Activated naive CD8-positive, alpha-beta T cell treated with anti-CD3 and anti-CD28 coated beads, Interleukin-2, amount 50 U/mL, for 24 hours (primary cell): Measurements from ENCODE around the gene FADS1.

Experiments used
- ATAC-seq: fragments of 150-1000 bp; cut with Tn5 transposase; one replicate; pipeline ENCODE4 v1.10.0; 2021
- DNase-seq: peaks from one replicate; pipeline ENCODE4 v3.0.0; 2021
- H3K27ac Mint-ChIP-seq: one replicate; pipeline ENCODE4 v1.8.0; 2021; ENCODE audit warnings: mild to moderate bottlenecking, mixed read lengths
- H3K27me3 Mint-ChIP-seq: one replicate; pipeline ENCODE4 v1.8.0; 2021; ENCODE audit warnings: mixed read lengths
- H3K36me3 Mint-ChIP-seq: one replicate; pipeline ENCODE4 v1.8.0; 2021; ENCODE audit warnings: low read depth, mixed read lengths
- H3K4me1 Mint-ChIP-seq: one replicate; pipeline ENCODE4 v1.8.0; 2021; ENCODE audit warnings: mixed read lengths
- H3K4me3 Mint-ChIP-seq: one replicate; pipeline ENCODE4 v1.8.0; 2021; ENCODE audit warnings: mild to moderate bottlenecking, moderate library complexity, mixed read lengths
- H3K9me3 Mint-ChIP-seq: one replicate; pipeline ENCODE4 v1.8.0; 2021; ENCODE audit warnings: mixed read lengths

The FADS1 gene

GRCh38 chr11:61782841-61783240 lies 34.0 kb downstream of the FADS1 start:
- Mint-ChIP-seq H3K27me3 (peaks cover 1% of the 10 kb centered on the region), H3K27ac (no peak overlapping the region), H3K9me3 (no peaks in the 10 kb centered on the region), H3K36me3 (peaks cover 12% of the 10 kb centered on the region), H3K4me3 (no peak overlapping the region), H3K4me1 (peaks cover 10% of the 10 kb centered on the region)
- DNase-seq (no peak), ATAC-seq (no peak)

- no peak overlapping the region for H3K4me3 Mint-ChIP-seq
- ATAC-seq, result no peak
- no peak overlapping the region for H3K27ac Mint-ChIP-seq
- peaks cover 10% of the 10 kb centered on the region for H3K4me1 Mint-ChIP-seq
- peaks cover 1% of the 10 kb centered on the region for H3K27me3 Mint-ChIP-seq
- peaks cover 12% of the 10 kb centered on the region for H3K36me3 Mint-ChIP-seq
- DNase-seq, result no peak
- H3K9me3 Mint-ChIP-seq, result no peaks in the 10 kb centered on the region
Measured at GRCh38 chr11:61782299-61782698, 34.5 kb downstream of the FADS1 start.

GRCh38 chr11:61781585-61781984 lies 35.2 kb downstream of the FADS1 start:
- DNase-seq (no peak), ATAC-seq (no peak)
- Mint-ChIP-seq H3K4me3 (no peak overlapping the region), H3K9me3 (no peaks in the 10 kb centered on the region), H3K27ac (no peak overlapping the region), H3K36me3 (peaks cover 10% of the 10 kb centered on the region), H3K27me3 (peaks cover 1% of the 10 kb centered on the region), H3K4me1 (peaks cover 16% of the 10 kb centered on the region)

GRCh38 chr11:61780581-61781162 lies 36.1 kb downstream of the FADS1 start:
- ATAC-seq (no peak), DNase-seq (no peak)
- H3K27ac Mint-ChIP-seq, result no peak overlapping the region
- no peak overlapping the region for H3K4me3 Mint-ChIP-seq
- no peaks in the 10 kb centered on the region for H3K9me3 Mint-ChIP-seq
- H3K4me1 Mint-ChIP-seq, result peaks cover 18% of the 10 kb centered on the region
- H3K36me3 Mint-ChIP-seq, result peaks cover 10% of the 10 kb centered on the region
- peaks cover 1% of the 10 kb centered on the region for H3K27me3 Mint-ChIP-seq

GRCh38 chr11:61779666-61780525 lies 36.9 kb downstream of the FADS1 start:
- peaks cover 18% of the 10 kb centered on the region for H3K4me1 Mint-ChIP-seq
- no peak for DNase-seq
- H3K36me3 Mint-ChIP-seq, result peaks cover 5% of the 10 kb centered on the region
- no peaks in the 10 kb centered on the region for H3K9me3 Mint-ChIP-seq
- H3K27me3 Mint-ChIP-seq, result peaks cover 1% of the 10 kb centered on the region
- H3K4me3 Mint-ChIP-seq, result no peak overlapping the region
- ATAC-seq, result no peak
- H3K27ac Mint-ChIP-seq, result no peak overlapping the region

GRCh38 chr11:61778920-61779650 lies 37.7 kb downstream of the FADS1 start:
- H3K27me3 Mint-ChIP-seq, result peaks cover 1% of the 10 kb centered on the region
- no peaks in the 10 kb centered on the region for H3K9me3 Mint-ChIP-seq
- H3K36me3 Mint-ChIP-seq, result peaks cover 2% of the 10 kb centered on the region
- H3K27ac Mint-ChIP-seq, result no peak overlapping the region
- H3K4me1 Mint-ChIP-seq, result peaks cover 18% of the 10 kb centered on the region
- H3K4me3 Mint-ChIP-seq, result no peak overlapping the region
- DNase-seq, result no peak
- ATAC-seq, result no peak

GRCh38 chr11:61778357-61778886 lies 38.4 kb downstream of the FADS1 start:
- no peak for DNase-seq
- no peaks in the 10 kb centered on the region for H3K36me3 Mint-ChIP-seq
- H3K4me3 Mint-ChIP-seq, result no peak overlapping the region
- peaks cover 18% of the 10 kb centered on the region for H3K4me1 Mint-ChIP-seq
- H3K27me3 Mint-ChIP-seq, result peaks cover 1% of the 10 kb centered on the region
- no peak for ATAC-seq
- H3K9me3 Mint-ChIP-seq, result no peaks in the 10 kb centered on the region
- no peak overlapping the region for H3K27ac Mint-ChIP-seq

GRCh38 chr11:61777234-61778090 lies 39.3 kb downstream of the FADS1 start:
- no peak overlapping the region for H3K4me3 Mint-ChIP-seq

GRCh38 chr11:61776561-61777075 lies 40.2 kb downstream of the FADS1 start:
- H3K4me1 Mint-ChIP-seq, result peaks cover 12% of the 10 kb centered on the region
- DNase-seq (peak; percentile 78), ATAC-seq (peak; percentile 67)
- H3K9me3 Mint-ChIP-seq, result no peaks in the 10 kb centered on the region
- H3K27ac Mint-ChIP-seq, result no peak overlapping the region
- H3K4me3 Mint-ChIP-seq, result no peak overlapping the region
- H3K27me3 Mint-ChIP-seq, result peaks cover 1% of the 10 kb centered on the region
- no peaks in the 10 kb centered on the region for H3K36me3 Mint-ChIP-seq

More at GRCh38 chr11:61777234-61778090, 39.3 kb downstream of the FADS1 start:
- ATAC-seq, result peak; percentile 17
- DNase-seq, result peak; percentile 62
- Mint-ChIP-seq H3K4me1 (peaks cover 16% of the 10 kb centered on the region), H3K27ac (no peak overlapping the region), H3K9me3 (no peaks in the 10 kb centered on the region), H3K36me3 (no peaks in the 10 kb centered on the region), H3K27me3 (peaks cover 1% of the 10 kb centered on the region)

- Mint-ChIP-seq H3K36me3 (no peaks in the 10 kb centered on the region), H3K4me3 (no peak overlapping the region), H3K27me3 (peaks cover 1% of the 10 kb centered on the region), H3K9me3 (no peaks in the 10 kb centered on the region), H3K27ac (no peak overlapping the region), H3K4me1 (peaks cover 12% of the 10 kb centered on the region)
- ATAC-seq (no peak), DNase-seq (no peak)
Measured at GRCh38 chr11:61775606-61776554, 40.9 kb downstream of the FADS1 start.

- peaks cover 1% of the 10 kb centered on the region for H3K27me3 Mint-ChIP-seq
- ATAC-seq, result no peak
- no peak overlapping the region for H3K27ac Mint-ChIP-seq
- DNase-seq, result no peak
- H3K4me3 Mint-ChIP-seq, result no peak overlapping the region
- peaks cover 12% of the 10 kb centered on the region for H3K4me1 Mint-ChIP-seq
- H3K9me3 Mint-ChIP-seq, result no peaks in the 10 kb centered on the region
- H3K36me3 Mint-ChIP-seq, result no peaks in the 10 kb centered on the region
Measured at GRCh38 chr11:61775106-61775505, 41.7 kb downstream of the FADS1 start.

- H3K27ac Mint-ChIP-seq, result no peak overlapping the region
- DNase-seq (no peak), ATAC-seq (no peak)
- no peak overlapping the region for H3K4me3 Mint-ChIP-seq
- no peaks in the 10 kb centered on the region for H3K36me3 Mint-ChIP-seq
- peaks cover 12% of the 10 kb centered on the region for H3K4me1 Mint-ChIP-seq
- H3K27me3 Mint-ChIP-seq, result peaks cover 1% of the 10 kb centered on the region
- no peaks in the 10 kb centered on the region for H3K9me3 Mint-ChIP-seq
Measured at GRCh38 chr11:61774411-61774810, 42.4 kb downstream of the FADS1 start.

- DNase-seq, result no peak
- no peak for ATAC-seq
Measured at GRCh38 chr11:61773809-61774208, 43.0 kb downstream of the FADS1 start.

More at GRCh38 chr11:61773809-61774208, 43.0 kb downstream of the FADS1 start:
- Mint-ChIP-seq H3K4me1 (peaks cover 12% of the 10 kb centered on the region), H3K9me3 (no peaks in the 10 kb centered on the region), H3K4me3 (no peak overlapping the region), H3K27ac (no peak overlapping the region), H3K27me3 (peaks cover 1% of the 10 kb centered on the region), H3K36me3 (no peaks in the 10 kb centered on the region)
